H1 (cell line): ENCODE measurements around the gene SAA1. TPM values are rescaled to one million over a fixed set of nuclear protein-coding genes. Genes with fewer than 3 reads are reported as not detected.

Source experiments
- CTCF ChIA-PET: fragments of 300-600 bp; sonication (Branson Sonifier 250); formaldehyde crosslinking; loops from one replicate; lab custom pipeline; 2021; ENCODE audit not compliant: partially characterized antibody; lab: Charles Lee
- POLR2A ChIA-PET: fragments of 300-600 bp; sonication (Branson Sonifier 250); formaldehyde crosslinking; loops from one replicate; lab custom pipeline; 2021; ENCODE audit warnings: inconsistent platforms; ENCODE audit not compliant: partially characterized antibody; lab: Charles Lee
- DNase-seq, 2 experiments: peaks; one replicate each; pipeline versions ENCODE4 v3.0.0 to v3.0.0-alpha.2; 2010 to 2022; ENCODE audit warnings: low spot score in 2 of 2, low read depth in 1 of 2, mixed read lengths in 1 of 2
- FAIRE-seq: peaks from 2 replicates; lab custom pipeline; 2011; peaks lifted over from hg19 to GRCh38; lab: Jason Lieb, UNC
- H2AFZ ChIP-seq: 2 replicates; pipeline ENCODE4 v1.8.1; 2012; ENCODE audit warnings: low read length, inconsistent platforms
- H2AK5ac ChIP-seq: 2 replicates; pipeline ENCODE4 v1.6.1; 2013; ENCODE audit warnings: low read depth, low read length
- H2BK120ac ChIP-seq: replicated peaks from 2 replicates; pipeline ENCODE3; 2013; ENCODE audit warnings: low read depth, low read length, inconsistent platforms
- H2BK12ac ChIP-seq: 2 replicates; pipeline ENCODE4 v1.6.1; 2013; ENCODE audit warnings: low read depth, low read length
- H2BK15ac ChIP-seq: 2 replicates; pipeline ENCODE4 v1.6.1; 2013; ENCODE audit warnings: low read length
- H2BK20ac ChIP-seq: 2 replicates; pipeline ENCODE4 v1.6.1; 2013; ENCODE audit warnings: low read length
- H2BK5ac ChIP-seq: 2 replicates; pipeline ENCODE4 v1.6.1; 2013; ENCODE audit warnings: low read depth, low read length
- H3K14ac ChIP-seq: 2 replicates; pipeline ENCODE4 v1.6.1; 2013; ENCODE audit warnings: inconsistent platforms; ENCODE audit not compliant: insufficient read length
- H3K18ac ChIP-seq: 2 replicates; pipeline ENCODE4 v1.6.1; 2013; ENCODE audit warnings: low read length; ENCODE audit errors: extremely low read depth
- H3K23ac ChIP-seq: 2 replicates; pipeline ENCODE4 v1.6.1; 2013; ENCODE audit warnings: inconsistent platforms; ENCODE audit not compliant: insufficient read length
- H3K23me2 ChIP-seq: 2 replicates; pipeline ENCODE4 v1.6.1; 2013; ENCODE audit warnings: low read depth, low read length
- H3K27ac ChIP-seq: 2 replicates; pipeline ENCODE4 v1.6.1; 2011; ENCODE audit warnings: low read depth, low read length, inconsistent platforms
- H3K27me3 ChIP-seq, 4 experiments: replicated peaks in 1 of 4; 1 replicate in 1 of 4; 2 replicates in 3 of 4; pipeline versions ENCODE4 v1.6.1 to v1.8.1; 2011 to 2013; ENCODE audit warnings: low read length in 3 of 4, mild to moderate bottlenecking in 3 of 4, inconsistent platforms in 2 of 4, mixed read lengths in 2 of 4, moderate library complexity in 1 of 4; ENCODE audit not compliant: control insufficient read depth in 3 of 4, insufficient read depth in 3 of 4; ENCODE audit errors: extremely low read depth in 1 of 4
- H3K36me3 ChIP-seq, 4 experiments: 2 replicates each; pipeline versions ENCODE4 v1.6.1 to v1.8.1; 2011 to 2013; ENCODE audit warnings: mild to moderate bottlenecking in 4 of 4, low read length in 3 of 4, moderate library complexity in 2 of 4, control low read depth in 1 of 4, inconsistent platforms in 1 of 4; ENCODE audit not compliant: insufficient read depth in 4 of 4, control insufficient read depth in 2 of 4
- H3K4ac ChIP-seq: replicated peaks from 2 replicates; pipeline ENCODE3; 2013; ENCODE audit warnings: low read length, low read depth, mixed read lengths, inconsistent platforms; ENCODE audit not compliant: insufficient read length
- H3K4me1 ChIP-seq, 4 experiments: replicated peaks in 1 of 4; 1 replicate in 1 of 4; 2 replicates in 3 of 4; pipeline versions ENCODE4 v1.6.1 to v1.8.1; 2011 to 2013; ENCODE audit warnings: low read length in 3 of 4, inconsistent platforms in 2 of 4, mixed read lengths in 1 of 4; ENCODE audit not compliant: insufficient read depth in 4 of 4, control insufficient read depth in 3 of 4
- H3K4me2 ChIP-seq, 2 experiments: 2 replicates each; pipeline versions ENCODE4 v1.6.1 to v1.8.1; 2011 to 2013; ENCODE audit warnings: low read depth in 2 of 2, low read length in 2 of 2, control low read depth in 1 of 2, inconsistent platforms in 1 of 2, mild to moderate bottlenecking in 1 of 2; ENCODE audit not compliant: insufficient read depth in 1 of 2
- H3K4me3 ChIP-seq, 4 experiments: fragments of 200-600, 300-600 bp in 1 of 4; sonication (generic), shearing (Covaris generic), sonication (Bioruptor Twin) in 1 of 4; 2 replicates each; pipeline versions ENCODE4 v1.5.1 to v1.8.1; 2011 to 2016; ENCODE audit warnings: low read length in 4 of 4, low read depth in 3 of 4, control low read depth in 2 of 4, inconsistent platforms in 2 of 4, mild to moderate bottlenecking in 2 of 4, mixed read lengths in 1 of 4, moderate library complexity in 1 of 4; ENCODE audit not compliant: insufficient read depth in 2 of 4; ENCODE audit errors: extremely low read depth in 1 of 4
- H3K56ac ChIP-seq: replicated peaks from 2 replicates; pipeline ENCODE3; 2013; ENCODE audit warnings: low read depth, mild to moderate bottlenecking, mixed read lengths, low read length, inconsistent platforms; ENCODE audit not compliant: insufficient read length
- H3K79me1 ChIP-seq: 2 replicates; pipeline ENCODE4 v1.6.1; 2013; ENCODE audit warnings: low read depth, low read length, control low read depth
- H3K79me2 ChIP-seq, 2 experiments: 2 replicates each; pipeline versions ENCODE4 v1.6.1 to v1.8.1; 2012 to 2013; ENCODE audit warnings: low read length in 2 of 2, mild to moderate bottlenecking in 2 of 2, inconsistent platforms in 1 of 2; ENCODE audit not compliant: insufficient read depth in 2 of 2, control insufficient read depth in 1 of 2
- H3K9ac ChIP-seq, 4 experiments: replicated peaks in 1 of 4; 1 replicate in 1 of 4; 2 replicates in 3 of 4; pipeline versions ENCODE4 v1.6.1 to v1.8.1; 2011 to 2013; ENCODE audit warnings: low read depth in 3 of 4, low read length in 3 of 4, control low read depth in 2 of 4, mild to moderate bottlenecking in 2 of 4, moderate library complexity in 2 of 4, inconsistent platforms in 1 of 4; ENCODE audit errors: extremely low read depth in 1 of 4
- H3K9me3 ChIP-seq, 2 experiments: 2 replicates each; pipeline versions ENCODE4 v1.6.1 to v1.8.1; 2012 to 2013; ENCODE audit warnings: mild to moderate bottlenecking in 2 of 2, moderate library complexity in 2 of 2, control low read depth in 1 of 2, inconsistent platforms in 1 of 2, low read depth in 1 of 2, low read length in 1 of 2, mixed read lengths in 1 of 2; ENCODE audit not compliant: insufficient read depth in 2 of 2
- H4K20me1 ChIP-seq, 2 experiments: replicated peaks in 1 of 2; 2 replicates each; pipeline versions ENCODE3 to v1.8.1; 2011 to 2013; ENCODE audit warnings: inconsistent platforms in 2 of 2, low read length in 2 of 2, mild to moderate bottlenecking in 1 of 2; ENCODE audit not compliant: insufficient read depth in 2 of 2, control insufficient read depth in 1 of 2
- H4K5ac ChIP-seq: 2 replicates; pipeline ENCODE4 v1.6.1; 2013; ENCODE audit warnings: low read length, low read depth, mixed read lengths, inconsistent platforms; ENCODE audit not compliant: insufficient read length
- H4K8ac ChIP-seq: 2 replicates; pipeline ENCODE4 v1.8.0; 2013; ENCODE audit warnings: mild to moderate bottlenecking, moderate library complexity, low read length, inconsistent platforms; ENCODE audit not compliant: insufficient read depth; ENCODE audit errors: extremely low read depth
- H4K91ac ChIP-seq: replicated peaks from 2 replicates; pipeline ENCODE3; 2013; ENCODE audit warnings: low read length, mixed read lengths, inconsistent platforms; ENCODE audit not compliant: insufficient read length
- BCL11A ChIP-seq, 2 experiments: IDR thresholded peaks; one replicate each; pipeline ENCODE4 v1.6.1; 2011; ENCODE audit warnings: low read depth in 2 of 2, low read length in 2 of 2, mild to moderate bottlenecking in 2 of 2
- BRCA1 ChIP-seq: IDR thresholded peaks from 2 replicates; pipeline ENCODE4 v1.6.1; 2012; ENCODE audit warnings: low read depth, low read length, improper control_type of control experiment
- CBX5 ChIP-seq: fragments of 300-800, 300-1000 bp; sonication (generic); IDR thresholded peaks from 2 replicates; pipeline ENCODE4 v1.7.1; 2016; ENCODE audit warnings: antibody characterized with exemption, low read length, low read depth
- EP300 ChIP-seq, 2 experiments: IDR thresholded peaks; 1 replicate in 1 of 2; 2 replicates in 1 of 2; pipeline ENCODE4 v1.6.1; 2011 to 2012; ENCODE audit warnings: low read depth in 2 of 2, low read length in 2 of 2, mild to moderate bottlenecking in 2 of 2, borderline replicate concordance in 1 of 2, inconsistent platforms in 1 of 2, moderate library complexity in 1 of 2
- PHF8 ChIP-seq: fragments of 200-600 bp; sonication (generic); conservative IDR thresholded peaks from 2 replicates; pipeline ENCODE4 v1.7.1; 2012; ENCODE audit warnings: low read depth, mild to moderate bottlenecking, inconsistent platforms, low read length, moderate library complexity
- POLR2AphosphoS5 ChIP-seq: IDR thresholded peaks from 2 replicates; pipeline ENCODE4 v1.6.1; 2011; ENCODE audit warnings: low read depth, low read length
- RFX5 ChIP-seq: IDR thresholded peaks from 2 replicates; pipeline ENCODE4 v1.6.1; 2011; ENCODE audit warnings: low read depth, low read length, improper control_type of control experiment, borderline replicate concordance
- RXRA ChIP-seq: IDR thresholded peaks from 2 replicates; pipeline ENCODE4 v1.6.1; 2011; ENCODE audit warnings: low read depth, mild to moderate bottlenecking, low read length, moderate library complexity; ENCODE audit not compliant: insufficient read depth
- SIN3A ChIP-seq, 2 experiments: IDR thresholded peaks in 1 of 2; conservative IDR thresholded peaks in 1 of 2; 2 replicates each; pipeline ENCODE4 v1.6.1; 2011 to 2012; ENCODE audit warnings: low read length in 2 of 2, improper control_type of control experiment in 1 of 2, low read depth in 1 of 2, mild to moderate bottlenecking in 1 of 2
- WGBS, 2 experiments: shearing (Covaris generic) in 1 of 2; methylation state at CpG; one replicate each; pipeline versions ENCODE4 v1.1.6 to v1.1.7; 2013 to 2015; ENCODE audit warnings: low lambda C conversion rate in 2 of 2, mixed read lengths in 2 of 2, inconsistent platforms in 1 of 2, low coverage in 1 of 2, missing lambda C conversion rate in 1 of 2; ENCODE audit not compliant: insufficient replicate concordance in 2 of 2, insufficient coverage in 1 of 2, insufficient read length in 1 of 2; ENCODE audit errors: extremely low coverage in 1 of 2, missing lambda C conversion rate in 1 of 2; 5-methylcytosine and 5-hydroxymethylcytosine counted together
- polyA plus RNA-seq, 7 experiments: library from polyadenylated mRNA; depleted of rRNA in 3 of 7; stranded (reverse) in 5 of 7; unstranded in 2 of 7; fragments of >200 nt in 5 of 7; fragments of 200-250 nt in 2 of 7; gene quantifications; 1 replicate in 5 of 7; 2 replicates in 1 of 7; 4 replicates in 1 of 7; pipeline versions ENCODE4 v1.2.1 to v1.2.3, GENCODE V29; 2011 to 2013; ENCODE audit warnings: missing spikeins in 2 of 7, mixed read lengths in 2 of 7
- total RNA-seq: library from RNA; stranded (reverse); fragmentation: NEBNext Ultra II Directional; extraction: Animal tissue kit (Norgen Biotek cat#: 25700); gene quantifications from 2 replicates; pipeline ENCODE4 v1.2.1, GENCODE V29; 2021

Gene SAA1
- total and polyA plus RNA-seq, 2 of the 8 experiments (the other 6 are each of a cell fraction or from before 2014, with no cell fraction given) = 0.41 TPM; not detected in 1

DNA sequence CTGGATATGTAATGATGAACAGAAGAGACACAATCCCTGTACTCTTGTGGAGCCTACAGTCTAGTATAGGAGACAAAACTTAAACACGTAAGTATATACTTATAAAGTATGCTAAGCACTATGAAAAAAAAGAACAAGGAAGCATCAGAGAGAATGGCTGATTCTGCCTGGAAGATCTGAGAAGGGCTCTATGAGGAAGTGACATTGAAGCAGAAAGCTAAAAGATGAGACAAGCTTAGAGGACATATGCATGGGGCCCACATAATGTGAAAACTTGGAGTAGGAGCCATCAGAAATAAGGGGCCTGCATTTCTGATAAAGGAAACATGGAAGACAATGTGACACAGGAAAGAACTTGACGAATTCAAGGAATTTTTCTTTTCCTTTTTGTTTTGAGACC lies 16.6 kb downstream of the SAA1 start:
- no peak overlapping the region for H3K56ac ChIP-seq
- no peak overlapping the region for H2AFZ ChIP-seq
- H3K27me3 ChIP-seq = no peaks in the 10 kb centered on the region
- no peak overlapping the region for H4K91ac ChIP-seq
- ChIA-PET POLR2A (no interaction called here), CTCF (interaction anchor here (0.6 to 1.2 kb wide), 3 partner anchors 9 to 167 kb away, joined by 3 read pairs; no protein-coding TSS in a partner anchor)
- DNase-seq = no peak
- no peak overlapping the region for H3K14ac ChIP-seq
- no peaks in the 10 kb centered on the region for H3K4me1 ChIP-seq
- H2BK20ac ChIP-seq = no peak overlapping the region
- H4K8ac ChIP-seq = no peak overlapping the region
- no peak overlapping the region for H4K5ac ChIP-seq
- 89% methylated on average over 2 of the region's 2 CpGs; no CpG with 5 or more reads in 1 of the 2 experiments for WGBS, 2 experiments
- H3K4me3 ChIP-seq = no peak overlapping the region
- no peak overlapping the region for H2AK5ac ChIP-seq
- no peaks in the 10 kb centered on the region for H3K23me2 ChIP-seq
- no peak overlapping the region for H3K27ac ChIP-seq
- no peak overlapping the region for H2BK120ac ChIP-seq
- no peak for FAIRE-seq
- H2BK12ac ChIP-seq = no peak overlapping the region
- no peaks in the 10 kb centered on the region for H3K9me3 ChIP-seq
- H3K23ac ChIP-seq = no peak overlapping the region
- no peaks in the 10 kb centered on the region for H4K20me1 ChIP-seq
- no peak overlapping the region for H3K4me2 ChIP-seq
- no peaks in the 10 kb centered on the region for H3K79me2 ChIP-seq
- no peak overlapping the region for H2BK15ac ChIP-seq
- H3K4ac ChIP-seq = no peak overlapping the region
- H3K36me3 ChIP-seq = peaks cover 8 to 76% (median 45%) of the 10 kb centered on the region in 4 experiments
- H3K9ac ChIP-seq = no peak overlapping the region
- no peak overlapping the region for H3K18ac ChIP-seq
- H2BK5ac ChIP-seq = no peak overlapping the region
- no peaks in the 10 kb centered on the region for H3K79me1 ChIP-seq
- TF ChIP-seq EP300 (IDR thresholded peaks at IDR 0.05; ENCODE audit: borderline replicate concordance in 1 of 2, low read depth in 2 of 2, low read length in 2 of 2) (no peak), PHF8 (no peak), BRCA1 (no peak), CBX5 (no peak), BCL11A (IDR thresholded peaks at IDR 0.05; ENCODE audit: low read depth in 2 of 2, low read length in 2 of 2) (no peak), SIN3A (conservative IDR thresholded peaks at IDR 0.05 in 1 of 2, IDR thresholded peaks at IDR 0.05 in 1 of 2; ENCODE audit: low read depth in 1 of 2, low read length in 2 of 2) (no peak), RFX5 (no peak), RXRA (no peak), POLR2AphosphoS5 (no peak)
